ENCODE measurements around the gene SPATS1.

DNA sequence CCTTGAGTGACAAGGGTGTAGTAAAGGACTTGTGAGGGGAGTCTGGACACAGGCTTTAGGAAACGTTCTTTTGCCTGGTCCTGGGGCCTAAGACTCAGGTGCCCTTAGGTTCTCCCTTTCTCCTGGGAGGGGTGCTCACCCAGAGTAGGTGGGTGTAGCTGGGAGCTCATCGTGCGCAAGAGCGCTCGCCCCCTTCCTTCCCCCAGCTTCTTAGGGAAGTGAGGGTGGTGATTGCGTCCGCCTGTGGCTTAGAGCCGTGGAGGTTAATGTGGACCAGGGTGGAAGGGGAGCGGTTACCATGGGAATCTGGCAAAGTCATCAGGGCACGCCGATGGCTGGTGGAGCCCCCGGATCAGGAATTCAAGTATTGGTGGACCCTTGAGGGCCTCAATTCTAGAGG, 26.0 kb upstream of the SPATS1 start:
- TF ChIP-seq POLR2A (IDR thresholded peaks at IDR 0.05): no peak
- TF ChIP-seq, protein P1, sequence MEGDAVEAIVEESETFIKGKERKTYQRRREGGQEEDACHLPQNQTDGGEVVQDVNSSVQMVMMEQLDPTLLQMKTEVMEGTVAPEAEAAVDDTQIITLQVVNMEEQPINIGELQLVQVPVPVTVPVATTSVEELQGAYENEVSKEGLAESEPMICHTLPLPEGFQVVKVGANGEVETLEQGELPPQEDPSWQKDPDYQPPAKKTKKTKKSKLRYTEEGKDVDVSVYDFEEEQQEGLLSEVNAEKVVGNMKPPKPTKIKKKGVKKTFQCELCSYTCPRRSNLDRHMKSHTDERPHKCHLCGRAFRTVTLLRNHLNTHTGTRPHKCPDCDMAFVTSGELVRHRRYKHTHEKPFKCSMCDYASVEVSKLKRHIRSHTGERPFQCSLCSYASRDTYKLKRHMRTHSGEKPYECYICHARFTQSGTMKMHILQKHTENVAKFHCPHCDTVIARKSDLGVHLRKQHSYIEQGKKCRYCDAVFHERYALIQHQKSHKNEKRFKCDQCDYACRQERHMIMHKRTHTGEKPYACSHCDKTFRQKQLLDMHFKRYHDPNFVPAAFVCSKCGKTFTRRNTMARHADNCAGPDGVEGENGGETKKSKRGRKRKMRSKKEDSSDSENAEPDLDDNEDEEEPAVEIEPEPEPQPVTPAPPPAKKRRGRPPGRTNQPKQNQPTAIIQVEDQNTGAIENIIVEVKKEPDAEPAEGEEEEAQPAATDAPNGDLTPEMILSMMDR (IDR thresholded peaks at IDR 0.05): no peak
- no peak for TF ChIP-seq EP300 (IDR thresholded peaks at IDR 0.05)

All from ovary (tissue), 3 donors.